Measurements from ENCODE around the gene PHLDB1.

PHLDB1 gene

DNA sequence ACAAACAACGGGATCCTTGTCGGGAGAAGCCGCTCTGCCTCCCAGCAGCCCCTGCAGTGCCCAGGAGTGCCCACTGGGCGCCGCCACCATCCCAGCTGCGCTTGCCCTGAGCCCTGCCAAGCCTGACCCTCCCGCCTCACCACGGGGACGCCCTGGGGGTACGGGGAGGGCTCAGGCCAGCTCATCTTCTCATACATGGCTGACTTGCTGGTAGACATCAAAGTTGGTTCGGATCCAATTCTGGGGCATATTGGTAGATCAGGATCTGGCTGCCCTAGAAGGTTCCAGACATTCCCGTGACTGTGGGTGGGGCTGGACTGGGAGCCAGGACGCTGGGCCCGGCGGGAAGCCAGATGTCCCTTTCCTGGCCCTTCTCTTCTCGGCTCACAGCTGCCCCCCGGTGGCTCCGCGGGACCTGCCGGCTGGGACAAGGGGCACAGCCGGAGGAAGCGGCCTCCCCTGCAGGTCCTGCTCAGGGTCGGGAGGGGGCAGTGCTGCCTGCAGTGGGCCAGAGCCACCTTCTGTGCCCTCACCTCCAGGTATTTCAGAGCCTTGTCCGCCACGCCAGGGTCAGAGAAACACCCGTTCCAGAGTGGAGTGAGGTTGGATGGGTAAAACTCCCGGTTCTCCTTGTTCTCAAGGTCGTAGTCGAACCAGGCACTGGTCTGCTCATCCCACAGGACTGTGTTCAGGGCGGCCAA lies 82.6 kb downstream of the PHLDB1 start:
- peak; percentile 93 for DNase-seq

DNA sequence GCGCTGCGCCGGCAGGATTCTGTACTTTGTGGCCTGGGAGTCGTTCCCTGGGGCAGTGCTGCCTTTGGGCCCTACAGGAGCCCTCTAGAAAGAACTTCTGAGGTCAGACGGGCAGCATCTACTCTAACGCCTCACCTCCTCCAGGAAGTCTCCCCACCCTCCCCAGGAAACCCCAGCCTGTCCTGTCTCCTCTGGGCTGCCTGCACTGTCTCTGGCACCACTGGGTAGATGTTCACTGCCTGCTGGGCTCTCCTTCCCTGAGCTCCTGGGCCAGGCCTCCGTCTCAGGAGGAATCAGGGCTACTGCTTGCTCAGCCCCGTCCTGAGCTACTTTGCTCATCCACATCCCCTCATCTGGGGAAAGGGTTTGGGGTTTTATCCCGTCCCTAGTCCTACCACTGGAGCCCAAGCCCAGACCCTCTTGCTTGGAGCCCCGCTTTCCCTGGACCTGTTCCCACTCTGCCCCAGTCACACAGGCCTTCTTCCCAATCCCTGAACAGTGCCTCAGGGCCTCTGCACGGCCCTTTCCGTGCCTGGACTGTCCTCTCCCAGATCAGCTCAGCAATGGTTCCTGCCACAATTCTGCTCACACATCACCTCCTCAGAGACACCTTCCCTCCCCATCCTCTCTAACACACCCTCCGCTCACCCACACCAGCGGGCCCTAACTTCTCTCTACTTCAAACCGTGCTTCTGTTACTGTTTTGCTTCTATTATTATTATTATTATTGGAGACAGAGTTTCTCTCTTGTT lies 83.3 kb downstream of the PHLDB1 start:
- no peak for DNase-seq

DNA sequence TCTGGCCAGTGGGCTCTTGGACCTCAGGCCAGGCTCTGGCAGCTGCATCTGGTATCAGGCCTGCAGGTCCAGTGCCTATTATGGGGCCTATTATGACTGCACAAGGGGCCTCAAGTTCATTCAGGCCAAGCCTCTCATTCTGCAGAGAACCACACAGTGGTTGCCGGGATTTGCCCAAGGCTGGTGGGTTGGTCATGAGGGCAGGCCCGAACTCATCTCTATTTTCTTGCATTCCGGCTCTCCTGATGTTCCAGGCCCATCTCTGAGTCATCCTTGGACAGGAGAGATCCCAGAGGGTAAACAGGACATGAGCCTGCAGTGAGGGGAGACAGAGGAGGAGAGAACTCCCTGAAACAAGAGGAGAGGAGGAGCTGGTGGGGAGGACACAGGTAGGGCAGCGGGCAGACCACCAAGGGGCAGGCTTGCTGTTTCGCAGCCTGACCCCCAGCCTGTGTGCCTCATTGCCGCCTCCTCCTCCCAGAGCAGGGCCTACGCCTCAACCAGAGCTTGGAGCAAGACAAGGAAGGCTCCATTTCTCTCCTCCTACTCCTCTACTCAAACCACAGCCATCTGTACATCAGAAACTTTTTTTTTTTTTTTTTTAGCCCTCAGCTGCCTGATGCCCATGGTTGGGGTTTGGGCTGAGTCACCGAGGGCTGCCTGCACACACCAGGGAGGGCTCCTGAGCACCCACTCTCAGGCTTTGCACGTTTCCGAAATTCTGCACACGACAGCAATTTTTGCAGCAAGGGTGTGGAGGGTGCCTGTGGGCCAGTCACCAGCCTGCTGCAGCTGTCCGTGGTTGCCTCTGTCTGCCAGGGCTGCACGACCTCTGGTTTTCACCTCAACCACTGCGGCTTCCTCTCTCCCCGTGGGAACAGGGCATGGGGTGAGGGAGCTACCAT lies 84.8 kb downstream of the PHLDB1 start:
- no peak for DNase-seq

DNA sequence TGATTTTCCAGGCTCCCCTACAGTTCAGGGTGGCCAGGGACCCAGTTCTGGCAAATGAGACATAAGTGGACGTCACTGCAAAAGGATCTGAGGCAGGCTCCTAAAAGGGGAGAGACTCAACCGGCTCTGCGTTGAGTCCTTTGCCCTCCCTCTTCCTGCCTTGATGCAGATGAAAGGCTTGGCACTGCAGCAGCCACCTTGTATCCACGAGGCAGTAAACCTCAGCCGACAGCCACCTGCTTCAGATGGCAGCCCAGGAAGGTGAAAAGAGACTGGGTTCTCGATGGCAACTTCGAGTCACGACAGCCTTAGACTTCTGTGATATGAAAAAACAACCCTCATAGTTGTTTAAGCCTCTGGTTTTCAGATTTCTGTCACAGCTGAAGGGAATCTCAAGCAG lies 86.8 kb downstream of the PHLDB1 start:
- no peak for DNase-seq

GRCh38 chr11:118694771-118695170 lies 87.4 kb downstream of the PHLDB1 start:
- DNase-seq, result no peak

DNA sequence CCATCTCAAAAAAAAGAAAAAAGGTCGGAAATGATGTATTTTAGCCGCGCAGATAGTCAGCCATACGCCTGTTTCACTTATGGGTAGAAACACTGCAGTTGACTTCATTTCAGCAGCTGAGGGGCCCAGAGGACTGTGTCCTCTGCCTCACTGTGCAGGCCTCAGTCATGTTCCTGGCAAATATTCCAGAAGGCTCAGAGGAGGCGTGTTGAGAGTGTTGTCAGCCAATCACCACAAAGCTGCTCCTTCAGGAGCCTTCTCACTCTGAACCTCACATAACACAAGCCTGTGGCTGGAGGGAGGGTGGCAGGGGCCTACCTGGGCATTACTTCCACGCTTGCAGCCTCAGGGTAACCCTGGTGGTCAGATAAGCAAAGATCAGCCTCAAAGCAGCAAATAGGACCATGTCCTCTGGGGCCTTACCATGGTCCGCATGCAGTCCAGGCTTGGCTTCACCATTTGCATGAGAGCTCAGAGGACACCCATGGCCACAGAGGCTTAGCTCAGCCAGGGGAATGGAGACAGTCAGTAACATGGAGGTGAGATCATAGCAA lies 89.3 kb downstream of the PHLDB1 start:
- no peak for DNase-seq

GRCh38 chr11:118697346-118697745 lies 89.9 kb downstream of the PHLDB1 start:
- DNase-seq, result no peak

- DNase-seq, result no peak
These were observed 92.2 kb downstream of the PHLDB1 start for GRCh38 chr11:118699506-118700220.

GRCh38 chr11:118703563-118704106 lies 96.2 kb downstream of the PHLDB1 start:
- no peak for DNase-seq

DNA sequence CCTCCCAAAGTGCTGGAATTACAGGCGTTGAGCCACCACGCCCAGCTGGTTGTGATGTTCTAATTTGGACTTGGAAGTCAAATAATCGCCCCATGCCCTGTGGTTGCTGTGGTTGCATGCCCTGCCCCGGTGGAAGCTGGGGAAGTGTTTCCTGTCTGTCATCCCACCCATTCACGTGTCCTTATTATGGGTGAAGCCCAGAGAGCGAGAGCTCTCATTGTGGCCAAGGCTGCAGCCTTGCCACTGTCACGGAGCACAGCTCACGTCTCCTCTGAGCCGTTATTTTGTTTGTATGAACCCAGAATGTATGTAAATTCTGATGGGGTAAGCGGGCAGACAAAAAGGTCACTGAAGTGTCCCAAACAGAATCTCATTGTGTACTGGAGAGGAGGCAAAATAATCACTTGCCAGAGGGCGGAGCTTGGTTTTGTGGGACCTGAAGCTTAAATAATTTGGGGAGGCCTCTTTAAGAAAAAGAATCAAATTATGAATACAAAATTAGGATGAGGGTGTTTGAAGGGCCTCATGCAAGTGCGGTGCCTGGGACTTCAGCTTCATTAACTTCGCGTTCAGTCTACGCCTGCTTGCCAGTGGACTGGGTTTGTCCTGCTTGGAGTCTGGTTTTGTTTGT lies 97.8 kb downstream of the PHLDB1 start:
- no peak for DNase-seq

- DNase-seq, result no peak
These were observed 98.6 kb downstream of the PHLDB1 start for GRCh38 chr11:118705791-118706545.

GRCh38 chr11:118706546-118706825 lies 99.1 kb downstream of the PHLDB1 start:
- DNase-seq, result no peak
